Lower lobe of right lung (tissue), 2 donors: ENCODE measurements around the gene MSI2. TPM values are rescaled to one million over a fixed set of nuclear protein-coding genes. Genes with fewer than 3 reads are reported as not detected.
A peak's percentile ranks its signal among the peaks of the same experiment; 100 is the strongest.

Source experiments
- ATAC-seq, 2 donors: fragments of 200-7000 bp; cut with Tn5 transposase; one replicate each; pipeline ENCODE4 v1.9.1; 2020 to 2022; ENCODE audit warnings: mild to moderate bottlenecking in 2 of 2, moderate library complexity in 2 of 2
- DNase-seq: peaks from one replicate; pipeline ENCODE4 v3.0.0-alpha.2; 2020
- H3K27ac ChIP-seq: fragments of 200-600 bp; one replicate; pipeline ENCODE4 v1.8.0; 2022
- H3K27me3 ChIP-seq: fragments of 200-600 bp; one replicate; pipeline ENCODE4 v1.8.0; 2022; ENCODE audit warnings: low read depth
- H3K36me3 ChIP-seq: fragments of 200-600 bp; one replicate; pipeline ENCODE4 v1.8.0; 2022; ENCODE audit warnings: mild to moderate bottlenecking
- H3K4me1 ChIP-seq: fragments of 200-600 bp; one replicate; pipeline ENCODE4 v1.8.0; 2022
- H3K4me3 ChIP-seq: fragments of 200-600 bp; one replicate; pipeline ENCODE4 v1.8.0; 2022; ENCODE audit warnings: mild to moderate bottlenecking
- H3K9me3 ChIP-seq: fragments of 200-600 bp; one replicate; pipeline ENCODE4 v1.8.0; 2022
- CTCF ChIP-seq: fragments of 200-600 bp; IDR thresholded peaks from one replicate; pipeline ENCODE4 v1.8.0; 2022; ENCODE audit warnings: antibody characterized with exemption, mild to moderate bottlenecking
- intact Hi-C: fragments of 100-400 bp; cut with DNase I; formaldehyde crosslinking; loops from one replicate; pipeline ENCODE4 v1.11.0; 2022
- total RNA-seq: library from RNA; stranded (reverse); fragmentation: NEBNext Ultra II Directional; extraction: Animal tissue kit (Norgen Biotek cat#: 25700); gene quantifications from one replicate; pipeline ENCODE4 v1.2.1, GENCODE V29; 2021
- donor health status: DM: no; HTN: yes; CAD: no; lungs with severe emphysema.

Gene MSI2
- total RNA-seq, 1 donor from 2014 or later, result 43.9 TPM

- Histone ChIP-seq H3K27ac (no peak overlapping the region), H3K36me3 (no peaks in the 10 kb centered on the region), H3K9me3 (no peaks in the 10 kb centered on the region), H3K4me3 (no peak overlapping the region), H3K27me3 (no peaks in the 10 kb centered on the region), H3K4me1 (peaks cover 8% of the 10 kb centered on the region)
- intact Hi-C loops, result no loop called here
- DNase-seq (no peak), ATAC-seq (no peak)
- no peak for TF ChIP-seq CTCF
Observed at GRCh38 chr17:57459286-57459915, 203.1 kb downstream of the MSI2 start.

GRCh38 chr17:57461082-57461481, 204.8 kb downstream of the MSI2 start:
- H3K27ac ChIP-seq, result no peak overlapping the region
- ATAC-seq (no peak), DNase-seq (no peak)
- no peaks in the 10 kb centered on the region for H3K4me1 ChIP-seq
- no peaks in the 10 kb centered on the region for H3K27me3 ChIP-seq
- no peaks in the 10 kb centered on the region for H3K36me3 ChIP-seq
- no peak overlapping the region for H3K4me3 ChIP-seq
- TF ChIP-seq CTCF, result no peak
- intact Hi-C loops, result no loop called here
- H3K9me3 ChIP-seq, result no peaks in the 10 kb centered on the region

GRCh38 chr17:57462007-57462579, 205.8 kb downstream of the MSI2 start:
- Histone ChIP-seq H3K4me3 (no peak overlapping the region), H3K27me3 (no peaks in the 10 kb centered on the region), H3K4me1 (no peaks in the 10 kb centered on the region), H3K9me3 (no peaks in the 10 kb centered on the region), H3K36me3 (no peaks in the 10 kb centered on the region), H3K27ac (no peak overlapping the region)
- DNase-seq (no peak), ATAC-seq (no peak)
- TF ChIP-seq CTCF, result no peak
- intact Hi-C loops, result no loop called here

GRCh38 chr17:57463103-57463885, 207.0 kb downstream of the MSI2 start:
- Histone ChIP-seq H3K27ac (no peak overlapping the region), H3K4me3 (no peak overlapping the region), H3K9me3 (no peaks in the 10 kb centered on the region), H3K4me1 (no peaks in the 10 kb centered on the region), H3K27me3 (no peaks in the 10 kb centered on the region), H3K36me3 (no peaks in the 10 kb centered on the region)
- DNase-seq (no peak), ATAC-seq (peak in 1 of 2 donors; percentile 19)
- TF ChIP-seq CTCF, result no peak
- intact Hi-C loops, result no loop called here

- H3K4me1 ChIP-seq, result no peaks in the 10 kb centered on the region
Observed at GRCh38 chr17:57464191-57464864, 208.0 kb downstream of the MSI2 start.

More at GRCh38 chr17:57464191-57464864, 208.0 kb downstream of the MSI2 start:
- no peak overlapping the region for H3K27ac ChIP-seq
- ATAC-seq, result no peak
- no peaks in the 10 kb centered on the region for H3K36me3 ChIP-seq
- intact Hi-C loops, result no loop called here
- H3K9me3 ChIP-seq, result no peaks in the 10 kb centered on the region
- no peak overlapping the region for H3K4me3 ChIP-seq
- no peak for DNase-seq
- no peak for TF ChIP-seq CTCF
- no peaks in the 10 kb centered on the region for H3K27me3 ChIP-seq
